GM12878 (cell line): ENCODE measurements around the gene ARL15. TPM values are rescaled to one million over a fixed set of nuclear protein-coding genes. Genes with fewer than 3 reads are reported as not detected.

Experiments used
- ATAC-seq: fragments of 200-7000 bp; cut with Tn5 transposase; 3 replicates; pipeline ENCODE4 v1.9.1; 2020; ENCODE audit warnings: mild to moderate bottlenecking, moderate library complexity
- BruUV-seq: library from RNA; stranded (reverse); fragments of 400-500 nt; replicated peaks from 2 replicates; lab custom pipeline; 2021; lab: Mats Ljungman, UMichigan
- CTCF ChIA-PET: fragments of 300-600 bp; sonication (Branson Sonifier 250); formaldehyde crosslinking; extraction: SDS; loops from one replicate; lab custom pipeline; 2021; ENCODE audit warnings: inconsistent platforms; lab: Yijun Ruan, JAX
- POLR2A ChIA-PET: fragments of 350-600 bp; formaldehyde crosslinking; extraction: SDS; loops from one replicate; lab custom pipeline; 2021; ENCODE audit warnings: inconsistent platforms; lab: Charles Lee
- RAD21 ChIA-PET: fragments of 300-600 bp; sonication (Branson Sonifier 250); formaldehyde crosslinking; loops from one replicate; lab custom pipeline; 2023; ENCODE audit warnings: antibody characterized with exemption; ENCODE audit not compliant: unreplicated experiment; lab: Charles Lee
- SMC1A ChIA-PET: fragments of 300-600 bp; sonication (Branson Sonifier 250); formaldehyde crosslinking; loops from one replicate; lab custom pipeline; 2023; ENCODE audit not compliant: unreplicated experiment, uncharacterized antibody; lab: Charles Lee
- DNase-seq: peaks from one replicate; pipeline ENCODE4 v3.0.0-alpha.2; 2011; ENCODE audit warnings: low read depth, low spot score
- FAIRE-seq: peaks from 3 replicates; lab custom pipeline; 2011; peaks lifted over from hg19 to GRCh38; lab: Jason Lieb, UNC
- H2AFZ ChIP-seq: 2 replicates; pipeline ENCODE4 v1.6.0; 2011; ENCODE audit warnings: low read depth, low read length, control low read depth; ENCODE audit not compliant: control insufficient read depth
- H3K27ac ChIP-seq: 2 replicates; pipeline ENCODE4 v1.5.1; 2011; ENCODE audit warnings: control low read depth; ENCODE audit not compliant: control insufficient read depth, insufficient read depth
- H3K27me3 ChIP-seq, 2 experiments: replicated peaks in 1 of 2; 2 replicates each; pipeline versions ENCODE4 v1.6.0 to v1.6.1; 2011; ENCODE audit warnings: low read length in 1 of 2; ENCODE audit not compliant: control insufficient read depth in 2 of 2, insufficient read depth in 2 of 2
- H3K36me3 ChIP-seq, 2 experiments: 2 replicates each; pipeline ENCODE4 v1.5.1; 2011; ENCODE audit warnings: low read length in 1 of 2; ENCODE audit not compliant: control insufficient read depth in 2 of 2, insufficient read depth in 2 of 2
- H3K4me1 ChIP-seq: 2 replicates; pipeline ENCODE4 v1.6.1; 2011; ENCODE audit warnings: mild to moderate bottlenecking, low read length, moderate library complexity, mixed read lengths; ENCODE audit not compliant: control insufficient read depth, insufficient read depth
- H3K4me2 ChIP-seq: 2 replicates; pipeline ENCODE4 v1.6.0; 2011; ENCODE audit warnings: control low read depth; ENCODE audit not compliant: control insufficient read depth, insufficient read depth
- H3K4me3 ChIP-seq: fragments of 200-600 bp; sonication (generic); 2 replicates; pipeline ENCODE4 v1.5.1; 2016
- H3K79me2 ChIP-seq: 2 replicates; pipeline ENCODE4 v1.6.0; 2011; ENCODE audit warnings: low read length; ENCODE audit not compliant: control insufficient read depth, insufficient read depth
- H3K9ac ChIP-seq: 2 replicates; pipeline ENCODE4 v1.8.0; 2011; ENCODE audit warnings: low read length, control low read depth, mixed read lengths; ENCODE audit not compliant: control insufficient read depth, insufficient read depth
- H3K9me3 ChIP-seq: replicated peaks from 3 replicates; pipeline ENCODE4 v1.5.1; 2011; ENCODE audit warnings: mild to moderate bottlenecking, low read length; ENCODE audit not compliant: control insufficient read depth, insufficient read depth
- H4K20me1 ChIP-seq: 2 replicates; pipeline ENCODE4 v1.6.0; 2011; ENCODE audit not compliant: control insufficient read depth, insufficient read depth
- CUX1 ChIP-seq: IDR thresholded peaks from 2 replicates; pipeline ENCODE4 v1.6.1; 2012; ENCODE audit warnings: improper control_type of control experiment, low read depth, low read length; ENCODE audit not compliant: insufficient replicate concordance
- E4F1 ChIP-seq: fragments of 450-650 bp; IDR thresholded peaks from 2 replicates; pipeline ENCODE4 v1.6.1; 2018; ENCODE audit warnings: borderline replicate concordance, mild to moderate bottlenecking; ENCODE audit not compliant: partially characterized antibody
- EZH2 ChIP-seq: IDR thresholded peaks from 2 replicates; pipeline ENCODE4 v1.6.1; 2012; ENCODE audit warnings: low read depth, mild to moderate bottlenecking, control low read depth, inconsistent platforms, low read length, borderline replicate concordance; ENCODE audit not compliant: control insufficient read depth
- HCFC1 ChIP-seq: fragments of 150-350 bp; IDR thresholded peaks from 2 replicates; pipeline ENCODE4 v1.6.1; 2014; ENCODE audit warnings: low read length
- HSF1 ChIP-seq: fragments of 150-350 bp; IDR thresholded peaks from 2 replicates; pipeline ENCODE4 v1.6.1; 2014; ENCODE audit warnings: mild to moderate bottlenecking, low read depth, low read length
- PBX3 ChIP-seq: IDR thresholded peaks from 2 replicates; pipeline ENCODE4 v1.6.1; 2011; ENCODE audit warnings: mild to moderate bottlenecking, low read depth, low read length, moderate library complexity; ENCODE audit not compliant: insufficient replicate concordance
- RB1 ChIP-seq: fragments of 450-650 bp; formaldehyde crosslinking; IDR thresholded peaks from 2 replicates; pipeline ENCODE4 v1.6.1; 2017; ENCODE audit warnings: mild to moderate bottlenecking, borderline replicate concordance
- SREBF1 ChIP-seq: IDR thresholded peaks from 2 replicates; pipeline ENCODE4 v1.6.1; 2012; ENCODE audit warnings: mild to moderate bottlenecking, low read length
- TAF1 ChIP-seq: IDR thresholded peaks from 2 replicates; pipeline ENCODE4 v1.6.1; 2011; ENCODE audit warnings: mild to moderate bottlenecking, low read depth, low read length, borderline replicate concordance
- WRNIP1 ChIP-seq: IDR thresholded peaks from 2 replicates; pipeline ENCODE4 v1.6.1; 2011; ENCODE audit warnings: low read depth, low read length, improper control_type of control experiment, borderline replicate concordance
- WGBS: methylation state at CpG from one replicate; pipeline ENCODE4 v1.1.6; 2016; ENCODE audit warnings: low lambda C conversion rate; ENCODE audit not compliant: insufficient replicate concordance, insufficient coverage; ENCODE audit errors: missing lambda C conversion rate; 5-methylcytosine and 5-hydroxymethylcytosine counted together
- in situ Hi-C: fragments of 300-500 bp; cut with MboI; formaldehyde crosslinking; loops from 9 replicates; pipeline ENCODE4 v1.14.3; 2018; ENCODE audit warnings: mixed read lengths
- intact Hi-C: fragments of 100-400 bp; cut with micrococcal nuclease; formaldehyde crosslinking; loops from one replicate; pipeline ENCODE4 v1.14.2; 2022; ENCODE audit not compliant: unreplicated experiment
- polyA plus RNA-seq, 11 experiments: library from polyadenylated mRNA; depleted of rRNA in 4 of 11; unstranded in 6 of 11; stranded (reverse) in 5 of 11; fragments of >200 nt; fragmentation: Nextera tagmentation in 4 of 11; fragmentation: Illumina TruSeq in 1 of 11; extraction: Ambion mirVana in 4 of 11; extraction: Trizol in 1 of 11; gene quantifications; 1 replicate in 1 of 11; 2 replicates in 10 of 11; pipeline versions ENCODE4 v1.2.1 to v1.2.3, GENCODE V29; 2011 to 2016; ENCODE audit warnings: inconsistent platforms in 2 of 11, missing spikeins in 2 of 11, low read depth in 1 of 11
- total RNA-seq, 4 experiments: library from RNA; depleted of rRNA in 3 of 4; stranded (reverse); fragments of >200 nt in 3 of 4; fragmentation: Illumina TruSeq in 1 of 4; extraction: Trizol in 1 of 4; gene quantifications; 2 replicates each; pipeline versions ENCODE4 v1.2.1 to v1.2.3, GENCODE V29; 2013 to 2021

The ARL15 gene
- total and polyA plus RNA-seq, 10 of the 15 experiments (the other 5 are each of a cell fraction or from before 2014, with no cell fraction given): 3.6 to 11.0 (median 7.7) TPM

GRCh38 chr5:54296386-54296785 lies 14.0 kb downstream of the ARL15 start (continued):
- no peak for TF ChIP-seq E4F1

GRCh38 chr5:54295651-54296276 lies 14.6 kb downstream of the ARL15 start:
- Histone ChIP-seq H3K4me1 (no peaks in the 10 kb centered on the region), H3K4me3 (no peak overlapping the region), H4K20me1 (no peaks in the 10 kb centered on the region), H3K9ac (no peak overlapping the region), H3K27ac (no peak overlapping the region), H3K79me2 (no peaks in the 10 kb centered on the region), H3K36me3 (no peaks in the 10 kb centered on the region), H3K4me2 (no peak overlapping the region), H3K27me3 (no peaks in the 10 kb centered on the region), H2AFZ (no peak overlapping the region), H3K9me3 (no peaks in the 10 kb centered on the region)
- in situ Hi-C loops (no loop called here), intact Hi-C loops (no loop called here)
- FAIRE-seq: no peak
- no TSS peak for BruUV-seq
- ChIA-PET POLR2A (no interaction called here), RAD21 (no interaction called here), SMC1A (interaction anchor here (1.0 to 2.0 kb wide), 2 partner anchors 11 to 13 kb away, joined by 3 to 7 read pairs; no protein-coding TSS in a partner anchor), CTCF (no interaction called here)
- DNase-seq: no peak
- WGBS: 83% methylated on average over 8 of the region's 8 CpGs
- no peak for ATAC-seq
- TF ChIP-seq CUX1 (no peak), HCFC1 (no peak), EZH2 (no peak), PBX3 (no peak), RB1 (no peak), WRNIP1 (no peak), SREBF1 (no peak), TAF1 (no peak), HSF1 (no peak)
